HEK293 (cell line): ENCODE measurements around the gene FCN1.

ENCODE experiments used
- CTCF ChIA-PET: fragments of 350-600 bp; formaldehyde crosslinking; extraction: SDS; loops from one replicate; lab custom pipeline; 2021; ENCODE audit warnings: antibody characterized with exemption; lab: Yijun Ruan, JAX
- POLR2A ChIA-PET: fragments of 300-600 bp; formaldehyde crosslinking; extraction: SDS; loops from one replicate; lab custom pipeline; 2020; ENCODE audit warnings: antibody characterized with exemption, inconsistent platforms; lab: Yijun Ruan, JAX
- H3K27ac ChIP-seq: fragments of 200-500 bp; sonication (Bioruptor generic); 2 replicates; pipeline ENCODE4 v1.5.1; 2014; ENCODE audit warnings: low read depth, low read length, control low read depth, inconsistent platforms; ENCODE audit errors: extremely low read depth
- H3K36me3 ChIP-seq, 2 experiments: fragments of 200-500 bp in 1 of 2; sonication (Bioruptor generic) in 1 of 2; 1 replicate in 1 of 2; 2 replicates in 1 of 2; pipeline ENCODE4 v1.5.1; 2014 to 2017; ENCODE audit warnings: inconsistent platforms in 2 of 2, low read length in 2 of 2; ENCODE audit not compliant: control insufficient read depth in 2 of 2, insufficient read depth in 1 of 2
- H3K4me1 ChIP-seq: fragments of 200-500 bp; sonication (Bioruptor generic); 2 replicates; pipeline ENCODE4 v1.5.1; 2014; ENCODE audit warnings: mild to moderate bottlenecking, low read length, inconsistent platforms; ENCODE audit not compliant: control insufficient read depth, insufficient read depth
- H3K4me3 ChIP-seq: 2 replicates; pipeline ENCODE4 v1.5.1; 2011; ENCODE audit warnings: low read depth, mild to moderate bottlenecking, control low read depth, low read length, moderate library complexity
- H3K9me3 ChIP-seq: fragments of 200-500 bp; sonication (Bioruptor generic); 2 replicates; pipeline ENCODE4 v1.5.1; 2014; ENCODE audit warnings: low read depth, low read length, inconsistent platforms; ENCODE audit not compliant: control insufficient read depth, insufficient read depth
- GLI2 ChIP-seq: fragments of 450-650 bp; formaldehyde crosslinking; IDR thresholded peaks from 2 replicates; pipeline ENCODE4; 2017; ENCODE audit warnings: missing biosample characterization, missing genetic modification characterization, low read depth, borderline replicate concordance
- PRDM2 ChIP-seq: fragments of 450-650 bp; formaldehyde crosslinking; IDR thresholded peaks from 2 replicates; pipeline ENCODE4 v1.5.1; 2016; ENCODE audit warnings: missing biosample characterization, missing genetic modification characterization, borderline replicate concordance
- PRDM4 ChIP-seq: fragments of 450-650 bp; formaldehyde crosslinking; IDR thresholded peaks from 2 replicates; pipeline ENCODE4 v1.5.1; 2017; ENCODE audit warnings: missing biosample characterization, missing genetic modification characterization
- REPIN1 ChIP-seq: fragments of 450-650 bp; formaldehyde crosslinking; IDR thresholded peaks from 2 replicates; pipeline ENCODE4 v1.5.1; 2017; ENCODE audit warnings: missing biosample characterization, missing genetic modification characterization, low read depth
- SCRT2 ChIP-seq: fragments of 450-650 bp; formaldehyde crosslinking; IDR thresholded peaks from 2 replicates; pipeline ENCODE4 v1.5.1; 2016; ENCODE audit warnings: missing biosample characterization, missing genetic modification characterization
- ZBTB17 ChIP-seq: fragments of 450-650 bp; formaldehyde crosslinking; IDR thresholded peaks from 2 replicates; pipeline ENCODE4 v1.5.1; 2016; ENCODE audit warnings: missing biosample characterization, missing genetic modification characterization
- ZNF140 ChIP-seq: fragments of 450-650 bp; formaldehyde crosslinking; IDR thresholded peaks from 2 replicates; pipeline ENCODE4 v1.5.1; 2016; ENCODE audit warnings: missing biosample characterization, missing genetic modification characterization
- ZNF157 ChIP-seq: fragments of 450-650 bp; formaldehyde crosslinking; IDR thresholded peaks from 2 replicates; pipeline ENCODE4 v1.5.1; 2016; ENCODE audit warnings: missing biosample characterization, missing genetic modification characterization
- ZNF169 ChIP-seq: fragments of 450-650 bp; formaldehyde crosslinking; IDR thresholded peaks from 2 replicates; pipeline ENCODE4 v1.5.1; 2016; ENCODE audit warnings: missing biosample characterization, missing genetic modification characterization
- ZNF174 ChIP-seq: fragments of 450-650 bp; formaldehyde crosslinking; IDR thresholded peaks from 2 replicates; pipeline ENCODE4 v1.5.0; 2017; ENCODE audit warnings: missing biosample characterization, mild to moderate bottlenecking, missing genetic modification characterization
- ZNF530 ChIP-seq: fragments of 450-650 bp; formaldehyde crosslinking; IDR thresholded peaks from 2 replicates; pipeline ENCODE4 v1.5.1; 2016; ENCODE audit warnings: low read depth, missing biosample characterization, missing genetic modification characterization
- ZNF600 ChIP-seq: fragments of 450-650 bp; formaldehyde crosslinking; IDR thresholded peaks from 2 replicates; pipeline ENCODE4 v1.5.1; 2016; ENCODE audit warnings: missing biosample characterization, missing genetic modification characterization
- ZNF623 ChIP-seq: fragments of 450-650 bp; formaldehyde crosslinking; IDR thresholded peaks from 2 replicates; pipeline ENCODE4 v1.5.1; 2016; ENCODE audit warnings: missing biosample characterization, missing genetic modification characterization
- ZNF707 ChIP-seq: fragments of 450-650 bp; formaldehyde crosslinking; IDR thresholded peaks from 2 replicates; pipeline ENCODE4 v1.5.1; 2016; ENCODE audit warnings: missing biosample characterization, missing genetic modification characterization
- ZNF76 ChIP-seq: fragments of 450-650 bp; formaldehyde crosslinking; IDR thresholded peaks from 2 replicates; pipeline ENCODE4; 2016; ENCODE audit warnings: low read depth, missing biosample characterization, missing genetic modification characterization, borderline replicate concordance
- ZNF768 ChIP-seq: fragments of 450-650 bp; formaldehyde crosslinking; IDR thresholded peaks from 2 replicates; pipeline ENCODE4 v1.5.1; 2018; ENCODE audit warnings: missing biosample characterization, mild to moderate bottlenecking, missing genetic modification characterization
- ZNF830 ChIP-seq: fragments of 450-650 bp; IDR thresholded peaks from 2 replicates; pipeline ENCODE4 v1.5.0; 2018; ENCODE audit warnings: missing biosample characterization, missing genetic modification characterization, low read depth, mild to moderate bottlenecking, moderate library complexity
- TF ChIP-seq, protein P1 (sequence below): fragments of 450-650 bp; formaldehyde crosslinking; IDR thresholded peaks from 2 replicates; pipeline ENCODE4 v1.5.1; 2016; ENCODE audit warnings: missing biosample characterization, missing genetic modification characterization, borderline replicate concordance
- TF ChIP-seq, protein P2 (sequence below): fragments of 450-650 bp; formaldehyde crosslinking; IDR thresholded peaks from 2 replicates; pipeline ENCODE4 v1.5.1; 2016; ENCODE audit warnings: missing biosample characterization, missing genetic modification characterization
- TF ChIP-seq, protein P3 (sequence below): fragments of 450-650 bp; formaldehyde crosslinking; IDR thresholded peaks from 2 replicates; pipeline ENCODE4 v1.5.1; 2016; ENCODE audit warnings: missing biosample characterization, missing genetic modification characterization

The FCN1 gene

DNA sequence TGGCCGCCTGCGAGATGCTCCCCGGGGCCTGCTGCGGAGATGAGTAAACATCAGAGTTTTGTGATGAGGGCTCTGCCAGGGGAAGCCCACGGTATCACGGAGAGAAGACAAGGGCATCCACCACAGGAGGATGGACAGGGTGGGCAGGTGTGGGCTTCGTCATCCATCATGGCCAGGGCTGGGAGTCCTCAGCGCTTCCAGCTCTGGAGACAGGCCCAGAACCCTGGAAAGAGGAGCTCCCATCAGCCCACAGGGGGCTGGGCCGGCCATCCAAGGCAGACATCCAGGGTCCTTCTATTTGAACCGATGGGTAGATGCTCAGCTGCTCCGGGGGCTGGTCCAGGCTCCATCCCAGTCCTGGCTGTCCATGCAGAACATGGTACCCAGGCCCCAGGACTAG is 22.1 kb upstream of the FCN1 start:
- no peak for TF ChIP-seq ZNF76 (tag by site-specific recombination)
- TF ChIP-seq PRDM2 (tag by site-specific recombination) = no peak
- TF ChIP-seq, protein P1, sequence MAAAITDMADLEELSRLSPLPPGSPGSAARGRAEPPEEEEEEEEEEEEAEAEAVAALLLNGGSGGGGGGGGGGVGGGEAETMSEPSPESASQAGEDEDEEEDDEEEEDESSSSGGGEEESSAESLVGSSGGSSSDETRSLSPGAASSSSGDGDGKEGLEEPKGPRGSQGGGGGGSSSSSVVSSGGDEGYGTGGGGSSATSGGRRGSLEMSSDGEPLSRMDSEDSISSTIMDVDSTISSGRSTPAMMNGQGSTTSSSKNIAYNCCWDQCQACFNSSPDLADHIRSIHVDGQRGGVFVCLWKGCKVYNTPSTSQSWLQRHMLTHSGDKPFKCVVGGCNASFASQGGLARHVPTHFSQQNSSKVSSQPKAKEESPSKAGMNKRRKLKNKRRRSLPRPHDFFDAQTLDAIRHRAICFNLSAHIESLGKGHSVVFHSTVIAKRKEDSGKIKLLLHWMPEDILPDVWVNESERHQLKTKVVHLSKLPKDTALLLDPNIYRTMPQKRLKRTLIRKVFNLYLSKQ = no peak
- no peak for TF ChIP-seq ZNF830 (tag by site-specific recombination)
- TF ChIP-seq REPIN1 (tag by site-specific recombination) = no peak
- no peak for TF ChIP-seq ZNF768 (tag by site-specific recombination)
- TF ChIP-seq ZNF707 (tag by site-specific recombination) = no peak
- no peak for TF ChIP-seq ZNF157 (tag by site-specific recombination)
- no peak for TF ChIP-seq GLI2
- TF ChIP-seq ZNF530 (tag by site-specific recombination) = no peak
- TF ChIP-seq ZNF600 (tag by site-specific recombination) = no peak
- TF ChIP-seq ZNF169 (tag by site-specific recombination) = no peak
- TF ChIP-seq PRDM4 (tag by site-specific recombination) = no peak
- no peak for TF ChIP-seq SCRT2
- TF ChIP-seq ZNF623 (tag by site-specific recombination) = no peak
- H3K4me3 ChIP-seq = no peak overlapping the region
- H3K9me3 ChIP-seq = no peaks in the 10 kb centered on the region
- POLR2A ChIA-PET = no interaction called here
- no peak overlapping the region for H3K27ac ChIP-seq
- no peaks in the 10 kb centered on the region for H3K36me3 ChIP-seq
- no peaks in the 10 kb centered on the region for H3K4me1 ChIP-seq
- CTCF ChIA-PET = interaction anchor here (0.6 to 1.2 kb wide), 2 partner anchors 81 to 408 kb away, joined by 3 to 4 read pairs; no protein-coding TSS in a partner anchor

GRCh38 chr9:134939080-134939733 is 21.5 kb upstream of the FCN1 start:
- ChIA-PET CTCF (interaction anchor here (0.6 to 0.7 kb wide), 2 partner anchors 8 to 408 kb away, joined by 3 to 4 read pairs; no protein-coding TSS in a partner anchor), POLR2A (interaction anchor here (1.5 kb wide), 1 partner anchor 43 kb away, joined by 4 read pairs; no protein-coding TSS in a partner anchor)
- no peaks in the 10 kb centered on the region for H3K4me1 ChIP-seq
- H3K36me3 ChIP-seq = no peaks in the 10 kb centered on the region
- H3K27ac ChIP-seq = no peak overlapping the region
- H3K9me3 ChIP-seq = no peaks in the 10 kb centered on the region
- H3K4me3 ChIP-seq = no peak overlapping the region
- TF ChIP-seq ZNF174 (tag by site-specific recombination) (no peak), ZNF140 (tag by site-specific recombination) (no peak), ZNF530 (tag by site-specific recombination) (no peak), ZBTB17 (tag by site-specific recombination) (no peak)
- TF ChIP-seq, protein P2, sequence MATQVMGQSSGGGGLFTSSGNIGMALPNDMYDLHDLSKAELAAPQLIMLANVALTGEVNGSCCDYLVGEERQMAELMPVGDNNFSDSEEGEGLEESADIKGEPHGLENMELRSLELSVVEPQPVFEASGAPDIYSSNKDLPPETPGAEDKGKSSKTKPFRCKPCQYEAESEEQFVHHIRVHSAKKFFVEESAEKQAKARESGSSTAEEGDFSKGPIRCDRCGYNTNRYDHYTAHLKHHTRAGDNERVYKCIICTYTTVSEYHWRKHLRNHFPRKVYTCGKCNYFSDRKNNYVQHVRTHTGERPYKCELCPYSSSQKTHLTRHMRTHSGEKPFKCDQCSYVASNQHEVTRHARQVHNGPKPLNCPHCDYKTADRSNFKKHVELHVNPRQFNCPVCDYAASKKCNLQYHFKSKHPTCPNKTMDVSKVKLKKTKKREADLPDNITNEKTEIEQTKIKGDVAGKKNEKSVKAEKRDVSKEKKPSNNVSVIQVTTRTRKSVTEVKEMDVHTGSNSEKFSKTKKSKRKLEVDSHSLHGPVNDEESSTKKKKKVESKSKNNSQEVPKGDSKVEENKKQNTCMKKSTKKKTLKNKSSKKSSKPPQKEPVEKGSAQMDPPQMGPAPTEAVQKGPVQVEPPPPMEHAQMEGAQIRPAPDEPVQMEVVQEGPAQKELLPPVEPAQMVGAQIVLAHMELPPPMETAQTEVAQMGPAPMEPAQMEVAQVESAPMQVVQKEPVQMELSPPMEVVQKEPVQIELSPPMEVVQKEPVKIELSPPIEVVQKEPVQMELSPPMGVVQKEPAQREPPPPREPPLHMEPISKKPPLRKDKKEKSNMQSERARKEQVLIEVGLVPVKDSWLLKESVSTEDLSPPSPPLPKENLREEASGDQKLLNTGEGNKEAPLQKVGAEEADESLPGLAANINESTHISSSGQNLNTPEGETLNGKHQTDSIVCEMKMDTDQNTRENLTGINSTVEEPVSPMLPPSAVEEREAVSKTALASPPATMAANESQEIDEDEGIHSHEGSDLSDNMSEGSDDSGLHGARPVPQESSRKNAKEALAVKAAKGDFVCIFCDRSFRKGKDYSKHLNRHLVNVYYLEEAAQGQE (tag by site-specific recombination) = no peak
- TF ChIP-seq, protein P3, sequence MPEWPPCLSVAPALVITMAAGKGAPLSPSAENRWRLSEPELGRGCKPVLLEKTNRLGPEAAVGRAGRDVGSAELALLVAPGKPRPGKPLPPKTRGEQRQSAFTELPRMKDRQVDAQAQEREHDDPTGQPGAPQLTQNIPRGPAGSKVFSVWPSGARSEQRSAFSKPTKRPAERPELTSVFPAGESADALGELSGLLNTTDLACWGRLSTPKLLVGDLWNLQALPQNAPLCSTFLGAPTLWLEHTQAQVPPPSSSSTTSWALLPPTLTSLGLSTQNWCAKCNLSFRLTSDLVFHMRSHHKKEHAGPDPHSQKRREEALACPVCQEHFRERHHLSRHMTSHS (tag by site-specific recombination) = no peak
